PFSK-1 (cell line): ENCODE measurements around the gene CTNNA1.

Source experiments
- FOXP2 ChIP-seq: optimal IDR thresholded peaks from 2 replicates; pipeline ENCODE3; 2011; ENCODE audit warnings: borderline replicate concordance, control low read depth, inconsistent platforms; ENCODE audit not compliant: insufficient read depth; ENCODE audit errors: extremely low read length, extremely low read depth
- POLR2AphosphoS5 ChIP-seq: IDR thresholded peaks from 2 replicates; pipeline ENCODE4 v1.6.1; 2012; ENCODE audit warnings: low read depth, mild to moderate bottlenecking, control low read depth, low read length, moderate library complexity
- SIN3A ChIP-seq: IDR thresholded peaks from 2 replicates; pipeline ENCODE4 v1.6.1; 2012; ENCODE audit warnings: mild to moderate bottlenecking, low read length, moderate library complexity, borderline replicate concordance; ENCODE audit not compliant: insufficient read depth
- TAF1 ChIP-seq: IDR thresholded peaks from 2 replicates; pipeline ENCODE4 v1.6.1; 2012; ENCODE audit warnings: low read length, control low read depth, borderline replicate concordance; ENCODE audit not compliant: insufficient read depth
- TF ChIP-seq, protein P1 (sequence below), 2 experiments: IDR thresholded peaks; 2 replicates each; pipeline versions ENCODE4 v1.6.1 to v1.8.0; 2011 to 2012; ENCODE audit warnings: low read depth in 2 of 2, low read length in 2 of 2, control low read depth in 1 of 2, inconsistent platforms in 1 of 2, mild to moderate bottlenecking in 1 of 2, moderate library complexity in 1 of 2; ENCODE audit not compliant: insufficient read depth in 1 of 2

The CTNNA1 gene

DNA sequence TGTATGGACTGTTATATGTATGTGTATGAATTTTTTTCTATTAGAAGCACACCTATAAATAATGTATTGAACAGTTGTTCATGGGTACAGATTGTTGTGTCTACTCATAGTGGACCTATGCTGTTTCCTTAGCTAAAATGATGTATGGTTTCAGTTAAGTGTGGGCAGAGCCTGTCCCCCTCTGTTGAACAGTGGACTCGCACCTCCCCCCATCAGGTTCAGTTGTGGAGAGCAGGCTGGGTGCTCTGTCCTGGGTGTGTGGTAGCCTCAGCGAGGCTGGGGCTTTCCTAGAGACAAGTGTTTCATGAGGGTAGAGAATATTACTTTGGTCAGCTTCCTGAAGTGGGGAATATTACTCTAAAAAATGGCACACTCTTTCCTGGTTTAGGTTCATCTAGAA, 169.3 kb downstream of the CTNNA1 start:
- TF ChIP-seq POLR2AphosphoS5: no peak
- TF ChIP-seq, protein P1, sequence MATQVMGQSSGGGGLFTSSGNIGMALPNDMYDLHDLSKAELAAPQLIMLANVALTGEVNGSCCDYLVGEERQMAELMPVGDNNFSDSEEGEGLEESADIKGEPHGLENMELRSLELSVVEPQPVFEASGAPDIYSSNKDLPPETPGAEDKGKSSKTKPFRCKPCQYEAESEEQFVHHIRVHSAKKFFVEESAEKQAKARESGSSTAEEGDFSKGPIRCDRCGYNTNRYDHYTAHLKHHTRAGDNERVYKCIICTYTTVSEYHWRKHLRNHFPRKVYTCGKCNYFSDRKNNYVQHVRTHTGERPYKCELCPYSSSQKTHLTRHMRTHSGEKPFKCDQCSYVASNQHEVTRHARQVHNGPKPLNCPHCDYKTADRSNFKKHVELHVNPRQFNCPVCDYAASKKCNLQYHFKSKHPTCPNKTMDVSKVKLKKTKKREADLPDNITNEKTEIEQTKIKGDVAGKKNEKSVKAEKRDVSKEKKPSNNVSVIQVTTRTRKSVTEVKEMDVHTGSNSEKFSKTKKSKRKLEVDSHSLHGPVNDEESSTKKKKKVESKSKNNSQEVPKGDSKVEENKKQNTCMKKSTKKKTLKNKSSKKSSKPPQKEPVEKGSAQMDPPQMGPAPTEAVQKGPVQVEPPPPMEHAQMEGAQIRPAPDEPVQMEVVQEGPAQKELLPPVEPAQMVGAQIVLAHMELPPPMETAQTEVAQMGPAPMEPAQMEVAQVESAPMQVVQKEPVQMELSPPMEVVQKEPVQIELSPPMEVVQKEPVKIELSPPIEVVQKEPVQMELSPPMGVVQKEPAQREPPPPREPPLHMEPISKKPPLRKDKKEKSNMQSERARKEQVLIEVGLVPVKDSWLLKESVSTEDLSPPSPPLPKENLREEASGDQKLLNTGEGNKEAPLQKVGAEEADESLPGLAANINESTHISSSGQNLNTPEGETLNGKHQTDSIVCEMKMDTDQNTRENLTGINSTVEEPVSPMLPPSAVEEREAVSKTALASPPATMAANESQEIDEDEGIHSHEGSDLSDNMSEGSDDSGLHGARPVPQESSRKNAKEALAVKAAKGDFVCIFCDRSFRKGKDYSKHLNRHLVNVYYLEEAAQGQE (IDR thresholded peaks at IDR 0.05; ENCODE audit: insufficient read depth in 1 of 2, low read depth in 2 of 2, low read length in 2 of 2): no peak
- TF ChIP-seq SIN3A: no peak

GRCh38 chr5:138925090-138925635, 171.9 kb downstream of the CTNNA1 start:
- no peak for TF ChIP-seq POLR2AphosphoS5
- TF ChIP-seq TAF1: no peak
- TF ChIP-seq FOXP2: no peak
- no peak for TF ChIP-seq SIN3A
- TF ChIP-seq, protein P1 (IDR thresholded peaks at IDR 0.05; ENCODE audit: insufficient read depth in 1 of 2, low read depth in 2 of 2, low read length in 2 of 2): no peak

GRCh38 chr5:138926257-138926656, 173.0 kb downstream of the CTNNA1 start:
- no peak for TF ChIP-seq TAF1
- TF ChIP-seq, protein P1 (IDR thresholded peaks at IDR 0.05; ENCODE audit: insufficient read depth in 1 of 2, low read depth in 2 of 2, low read length in 2 of 2): no peak
- no peak for TF ChIP-seq POLR2AphosphoS5
- TF ChIP-seq FOXP2: no peak
- no peak for TF ChIP-seq SIN3A

DNA sequence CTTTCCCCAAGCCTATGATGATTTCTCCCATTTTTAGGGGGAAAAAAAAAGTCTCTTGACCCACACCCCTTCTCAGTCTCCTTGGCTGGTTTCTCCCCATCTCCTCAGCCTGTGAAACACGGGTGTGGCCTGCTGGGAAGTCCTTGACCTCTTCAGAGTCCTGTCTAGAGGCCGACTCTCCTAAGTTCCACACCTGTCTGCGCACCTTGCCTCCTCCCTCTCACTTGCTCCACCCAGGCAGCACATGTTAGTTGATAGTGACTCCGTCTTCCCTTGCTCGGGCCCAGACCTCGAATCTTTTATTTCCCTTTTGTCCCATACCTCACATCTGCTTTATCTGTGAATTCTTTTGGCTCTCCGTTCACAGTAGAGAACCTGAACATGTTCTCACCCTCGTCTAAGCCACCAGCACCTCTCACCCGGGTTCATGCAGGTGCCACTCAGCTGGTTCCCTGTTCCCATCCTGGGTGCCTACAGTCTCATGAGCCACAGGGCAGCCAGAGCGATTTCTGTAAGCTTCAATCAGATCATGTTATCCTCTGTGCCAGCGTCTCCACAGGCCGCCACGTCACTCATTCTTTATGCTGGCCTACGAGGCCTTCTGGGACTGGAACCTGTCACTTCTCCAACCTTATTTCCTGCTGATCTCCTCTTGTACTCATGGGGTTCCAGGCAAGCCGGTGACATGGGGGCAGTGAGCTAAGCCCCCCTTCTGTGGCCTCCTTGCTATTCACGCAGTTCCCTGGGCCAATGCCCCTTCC, 173.6 kb downstream of the CTNNA1 start:
- TF ChIP-seq SIN3A (no peak), POLR2AphosphoS5 (no peak), TAF1 (no peak), FOXP2 (no peak)
- TF ChIP-seq, protein P1 (IDR thresholded peaks at IDR 0.05; ENCODE audit: insufficient read depth in 1 of 2, low read depth in 2 of 2, low read length in 2 of 2): no peak
